IPS-NIHi11 (cell line): ENCODE measurements around the gene RALGDS.

Experiments used
- DNase-seq: peaks from one replicate; pipeline ENCODE4 v3.0.0; 2012; ENCODE audit warnings: mixed read lengths, low spot score

Gene RALGDS

DNA sequence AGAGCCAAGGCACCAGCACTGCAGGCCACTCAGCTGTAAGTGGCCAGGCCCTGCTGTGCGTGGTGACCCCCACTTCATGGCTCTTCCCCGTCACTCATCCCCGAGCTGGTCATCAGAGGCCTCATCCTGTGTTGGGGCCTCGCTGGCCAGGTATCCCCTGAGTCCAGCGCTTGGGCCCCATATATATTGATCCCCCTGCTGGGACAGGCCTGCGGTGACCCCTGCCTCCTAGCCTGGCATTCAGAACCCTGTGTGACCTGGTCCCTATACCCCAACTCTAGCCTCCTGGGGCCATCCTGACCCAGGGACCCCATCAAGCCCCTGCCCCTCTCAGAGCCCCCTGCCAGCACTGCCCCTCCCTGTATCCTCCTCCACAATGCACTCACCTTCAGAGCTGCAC is 30.0 kb upstream of the RALGDS start:
- DNase-seq, result no peak

DNA sequence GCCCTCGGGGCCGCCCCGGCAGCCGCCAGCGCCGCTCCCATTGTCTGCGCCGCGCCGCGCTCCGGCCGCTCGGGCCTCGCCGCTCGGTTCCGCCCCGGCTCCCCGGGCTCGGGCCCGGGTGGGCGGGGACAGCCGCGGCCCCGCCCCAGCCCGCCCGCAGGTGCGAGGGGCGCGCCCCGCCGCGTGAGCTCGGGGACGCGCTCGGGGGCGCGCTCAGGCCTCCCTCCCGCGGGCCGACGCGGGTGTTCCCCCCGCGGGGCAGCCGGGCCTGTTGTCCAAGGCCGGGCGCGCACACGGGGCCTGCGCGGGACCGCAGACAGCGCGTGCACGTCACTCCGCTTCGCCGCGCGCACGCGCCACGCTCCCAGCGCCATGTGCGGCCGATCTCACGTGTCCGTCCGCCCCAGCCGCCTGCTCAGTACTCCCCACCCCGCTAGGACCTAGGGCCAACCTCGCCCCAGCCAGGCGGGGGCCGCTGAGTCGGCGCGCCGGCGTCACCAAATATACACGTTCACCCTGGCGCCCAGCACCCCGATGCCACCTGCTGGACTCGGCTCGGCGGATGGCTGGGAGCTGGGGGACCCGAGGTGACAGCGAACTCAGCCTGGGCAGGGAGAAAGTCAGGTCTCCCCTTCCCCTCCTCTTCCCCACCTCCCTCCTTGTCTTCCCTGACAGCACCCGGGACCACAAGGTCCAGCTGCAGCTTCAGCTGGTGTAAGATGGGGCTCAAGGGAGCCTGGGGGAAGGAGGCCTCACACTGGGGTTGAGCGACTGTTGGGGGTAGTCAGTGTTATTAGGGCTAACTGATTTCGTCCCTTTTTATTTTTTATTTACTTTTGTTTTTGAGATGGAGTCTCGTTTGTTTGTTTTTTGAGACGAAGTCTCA is 28.3 kb upstream of the RALGDS start:
- DNase-seq, result peak; percentile 96

DNA sequence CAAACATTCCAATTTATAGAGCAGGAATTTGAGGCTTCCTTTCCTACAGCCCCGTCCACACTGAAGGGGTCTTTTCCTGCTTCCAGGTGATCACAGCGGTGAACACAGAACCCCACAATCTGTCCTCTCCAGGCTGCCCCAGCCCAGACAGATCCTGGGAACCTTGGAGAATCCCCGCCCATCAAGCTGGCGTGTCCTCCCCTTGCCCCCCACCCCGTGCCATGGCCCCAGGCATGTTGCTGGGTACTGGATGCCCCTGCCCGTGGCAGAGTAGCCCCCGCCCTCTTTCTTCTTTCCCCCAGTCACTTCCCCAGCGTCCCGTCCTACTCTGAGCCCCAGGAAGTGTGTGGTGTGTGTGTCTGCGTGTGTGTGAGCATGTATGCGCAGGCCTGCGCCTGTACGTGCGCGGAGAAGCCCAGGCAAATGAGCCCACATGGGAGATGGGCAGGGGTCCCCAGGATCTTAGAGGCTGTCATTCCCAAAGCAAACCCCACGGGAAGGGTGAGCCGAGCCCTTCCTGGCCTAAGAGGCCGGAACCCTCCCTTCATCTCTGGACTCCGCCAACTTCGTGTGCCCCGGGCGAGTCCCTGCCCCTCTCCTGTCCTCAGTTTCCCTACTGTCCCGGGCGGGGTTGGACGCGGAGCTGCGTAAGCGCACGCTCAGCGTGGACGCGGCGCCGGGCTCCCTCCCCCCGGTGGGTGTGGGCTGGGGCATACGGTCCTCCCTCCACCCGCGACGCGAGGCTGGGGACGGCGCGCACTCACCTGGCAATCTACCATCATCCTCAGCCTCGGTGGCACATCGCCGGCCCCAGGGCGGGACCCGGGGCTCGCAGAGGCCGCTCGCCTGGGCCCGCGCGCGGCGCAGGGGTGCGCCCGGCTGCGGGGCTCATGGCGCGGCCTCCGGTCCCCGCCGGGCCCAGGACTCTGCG is 27.4 kb upstream of the RALGDS start:
- DNase-seq, result no peak

DNA sequence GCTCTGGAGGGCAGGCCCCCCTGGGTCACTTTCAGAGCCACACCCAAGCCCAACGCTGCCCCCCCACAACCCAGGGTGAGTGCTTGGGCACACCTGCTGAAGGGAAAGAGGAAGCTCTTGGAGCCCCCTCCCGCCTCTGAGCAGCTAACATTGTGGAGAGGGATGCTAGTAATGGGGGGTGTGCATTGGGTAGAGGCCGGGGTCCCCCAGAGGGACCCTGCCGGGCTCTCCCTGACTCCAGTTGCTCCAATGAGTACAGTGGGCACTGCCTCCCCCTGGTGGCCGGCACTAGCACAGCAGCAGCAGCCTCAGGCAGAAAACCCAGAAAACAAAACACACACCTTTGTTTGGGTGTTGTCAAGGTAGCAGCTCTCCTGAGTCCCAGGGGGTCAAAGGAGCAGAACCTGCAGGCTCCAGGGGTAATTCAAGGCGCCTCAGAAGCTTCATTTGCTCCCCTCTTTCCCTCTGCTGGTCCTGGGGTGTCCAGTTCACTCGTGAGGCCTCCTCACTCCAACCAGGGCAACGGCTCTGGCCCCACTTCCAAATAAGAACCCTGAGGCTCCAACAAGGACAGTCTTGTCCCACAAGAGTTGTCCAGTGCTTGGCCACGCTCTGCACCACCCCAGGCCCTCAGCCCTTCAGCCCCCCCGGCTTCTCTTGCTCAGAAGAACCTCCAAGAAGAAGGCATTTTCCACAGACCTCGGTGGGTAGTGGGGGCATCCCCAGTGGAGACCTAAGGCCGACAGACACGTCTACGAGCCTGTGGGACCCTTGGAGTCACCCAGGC is 26.6 kb upstream of the RALGDS start:
- DNase-seq, result peak; percentile 81

DNA sequence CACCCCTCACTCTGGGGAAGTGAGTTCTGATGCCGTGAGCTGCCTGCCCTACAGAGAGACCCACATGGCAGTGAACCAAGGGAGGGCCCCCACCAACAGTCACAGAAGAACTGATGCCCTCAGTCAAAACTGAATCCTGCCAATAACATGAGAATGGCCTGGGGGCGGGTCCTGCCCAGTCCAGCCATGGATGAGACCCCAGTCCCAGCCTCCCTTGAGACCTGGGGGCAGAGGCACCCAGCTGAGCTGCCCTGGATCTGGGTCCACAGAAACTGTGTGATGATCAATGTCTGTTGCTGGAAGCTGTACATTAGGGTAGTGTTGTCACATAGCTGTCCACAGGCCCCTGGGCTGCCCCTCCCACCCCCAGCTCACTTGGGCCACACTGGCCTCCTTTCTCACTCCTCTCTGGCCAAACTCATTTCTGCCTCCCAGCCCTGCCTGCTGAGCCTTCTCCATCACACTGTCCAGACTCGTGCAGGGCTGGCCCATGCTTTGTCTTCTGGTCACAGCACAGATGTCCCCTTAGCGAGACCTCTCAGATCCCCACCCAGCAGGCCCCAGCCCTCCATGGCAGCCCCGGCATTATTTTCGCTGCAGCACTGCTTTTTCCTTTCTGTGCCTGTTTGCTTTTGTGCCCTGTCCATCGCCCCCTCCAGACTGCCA is 25.8 kb upstream of the RALGDS start:
- DNase-seq, result no peak

DNA sequence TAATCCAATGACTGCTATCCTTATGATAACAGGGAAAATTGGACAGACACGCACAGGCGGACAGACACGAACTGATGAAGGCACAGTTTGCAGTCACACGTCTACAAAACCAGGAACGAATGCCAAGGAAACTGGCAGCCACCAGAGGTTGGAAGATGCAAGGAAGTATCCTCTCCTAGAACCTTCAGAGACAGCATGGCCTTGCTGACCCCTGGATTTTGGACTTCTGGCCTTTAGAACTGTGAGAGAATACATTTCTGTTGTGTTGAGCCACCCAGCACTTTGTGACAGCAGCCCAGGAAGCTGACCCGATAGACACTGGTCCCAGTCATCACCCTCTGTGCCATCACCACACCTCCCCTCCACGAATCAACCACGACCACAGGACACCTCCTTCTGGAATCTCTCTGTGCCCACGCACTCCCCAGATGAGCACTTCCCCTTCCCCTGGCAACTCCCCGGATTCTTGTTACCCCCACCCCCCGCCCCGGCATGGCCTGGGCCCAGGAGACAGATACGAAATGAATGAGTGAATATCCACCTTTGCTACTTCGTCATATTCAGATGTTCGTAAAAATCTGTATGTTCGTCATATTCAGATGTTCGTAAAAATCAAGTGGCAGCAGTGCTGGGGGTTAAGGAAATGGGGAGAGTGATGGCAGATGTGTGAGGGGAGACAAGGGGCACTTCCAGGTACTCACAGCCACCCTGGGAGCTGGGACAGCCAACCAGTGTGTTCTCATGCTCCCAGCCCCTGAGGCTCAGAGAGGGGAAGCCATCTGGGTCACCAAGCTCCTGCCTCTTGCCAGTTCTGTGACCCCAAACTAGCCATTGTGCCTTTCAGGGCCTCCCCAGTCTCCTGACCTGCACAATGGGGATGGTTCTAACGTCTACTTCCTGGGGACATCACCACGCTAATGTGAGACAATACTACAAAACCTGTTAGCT is 24.1 kb upstream of the RALGDS start:
- DNase-seq, result no peak

DNA sequence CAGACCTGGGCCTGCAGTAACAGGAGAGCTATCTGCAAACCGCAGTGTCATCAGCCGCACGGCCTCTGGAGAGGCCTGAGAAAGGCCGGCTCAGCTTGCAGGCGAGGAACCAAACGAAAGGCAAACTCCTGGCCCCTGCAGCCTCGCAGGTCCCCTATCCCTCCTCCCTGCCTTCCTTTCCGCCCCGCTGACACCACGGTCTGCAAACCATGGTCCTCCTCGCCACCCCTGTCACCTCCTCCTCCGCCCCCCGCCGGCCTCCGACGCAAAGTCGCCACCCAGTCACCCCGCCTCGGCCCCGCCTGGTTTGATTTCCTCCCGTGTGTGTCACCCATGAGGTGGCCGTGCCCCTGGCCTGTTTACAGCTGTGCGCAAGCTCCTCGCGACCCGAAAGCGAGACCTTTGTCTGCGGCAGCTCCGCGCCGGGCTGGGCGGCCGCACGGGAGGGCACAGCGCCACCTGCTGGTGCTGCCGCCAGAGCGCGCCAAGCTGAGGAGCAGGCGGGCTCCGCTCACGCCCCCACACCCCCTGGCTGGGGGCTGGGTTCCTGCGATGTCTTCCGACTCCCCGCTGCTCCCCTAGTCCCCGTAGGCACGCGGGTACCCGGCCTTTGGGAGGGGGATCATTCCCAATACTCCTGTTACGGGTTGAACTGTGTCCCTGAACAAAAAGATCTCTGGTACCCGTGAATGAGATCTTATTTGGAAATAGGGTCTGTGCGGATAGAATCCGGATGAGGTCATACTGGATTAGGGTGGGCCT is 23.3 kb upstream of the RALGDS start:
- peak; percentile 95 for DNase-seq

DNA sequence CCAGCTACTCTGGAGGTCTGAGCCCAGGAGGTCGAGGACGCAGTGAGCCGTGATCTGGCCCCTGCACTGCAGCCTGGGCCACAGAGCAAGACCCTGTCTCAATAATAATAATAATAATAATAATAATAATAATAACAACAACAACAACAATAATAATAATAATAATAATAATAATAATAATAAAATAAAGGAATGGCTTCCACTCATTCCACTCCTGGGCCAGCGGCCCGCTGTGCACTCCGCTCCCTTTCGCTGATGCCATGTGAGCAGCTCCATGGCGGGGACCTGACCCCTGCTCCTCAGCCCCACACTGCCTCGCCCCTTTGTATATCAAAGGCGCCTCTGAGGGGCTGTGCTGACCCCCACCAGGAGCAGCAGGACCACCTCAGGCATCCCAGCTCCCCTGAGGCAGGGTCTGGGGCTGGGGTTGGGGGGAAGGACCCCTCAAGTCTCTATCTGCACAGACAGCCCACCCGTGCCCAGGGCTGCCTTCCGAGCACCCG is 22.6 kb upstream of the RALGDS start:
- no peak for DNase-seq

DNA sequence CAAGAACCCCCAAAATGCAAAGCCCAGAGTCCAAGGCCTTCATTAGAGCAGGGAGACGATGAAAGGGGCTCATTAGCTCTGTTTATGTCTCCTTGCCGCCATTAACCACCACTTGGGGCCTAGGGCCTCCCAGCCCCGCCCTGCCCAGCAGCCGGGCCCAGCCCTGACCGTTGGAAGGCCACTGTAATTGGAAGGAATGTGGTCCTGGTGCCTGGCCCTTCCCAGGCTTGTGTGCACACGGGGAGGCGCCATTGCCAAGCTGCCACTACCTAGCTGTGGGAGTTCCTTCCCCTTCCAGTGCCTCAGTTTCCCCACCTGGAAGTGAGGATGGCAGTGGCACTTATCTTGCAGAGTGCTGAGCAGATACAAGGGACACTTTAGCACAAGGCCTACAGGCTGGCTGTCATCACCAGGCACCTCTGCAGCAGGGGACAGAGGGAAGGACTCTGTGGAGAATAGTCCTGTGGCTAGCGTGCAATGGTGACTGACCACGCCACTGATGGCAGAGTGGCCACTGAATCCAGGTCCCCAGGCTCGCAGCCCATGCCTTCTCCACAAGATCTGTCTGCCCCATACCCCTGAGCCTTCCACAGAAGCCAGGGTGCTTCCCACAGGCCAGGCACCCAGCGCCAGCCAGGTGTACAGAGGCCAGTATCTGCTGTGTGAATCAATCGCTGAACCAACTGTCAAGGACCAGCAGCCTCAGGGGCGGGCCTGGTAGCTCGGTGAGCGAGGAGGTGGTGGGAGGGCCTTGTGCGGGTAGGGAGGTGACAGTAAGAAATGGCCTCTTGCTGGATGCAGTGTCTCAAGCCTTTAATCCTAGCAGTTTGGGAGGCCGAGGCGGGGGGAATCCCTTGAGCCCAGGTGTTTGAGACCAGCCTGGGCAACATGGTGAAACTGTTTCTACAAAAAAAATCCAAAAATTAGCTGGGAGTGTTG is 21.9 kb upstream of the RALGDS start:
- no peak for DNase-seq

DNA sequence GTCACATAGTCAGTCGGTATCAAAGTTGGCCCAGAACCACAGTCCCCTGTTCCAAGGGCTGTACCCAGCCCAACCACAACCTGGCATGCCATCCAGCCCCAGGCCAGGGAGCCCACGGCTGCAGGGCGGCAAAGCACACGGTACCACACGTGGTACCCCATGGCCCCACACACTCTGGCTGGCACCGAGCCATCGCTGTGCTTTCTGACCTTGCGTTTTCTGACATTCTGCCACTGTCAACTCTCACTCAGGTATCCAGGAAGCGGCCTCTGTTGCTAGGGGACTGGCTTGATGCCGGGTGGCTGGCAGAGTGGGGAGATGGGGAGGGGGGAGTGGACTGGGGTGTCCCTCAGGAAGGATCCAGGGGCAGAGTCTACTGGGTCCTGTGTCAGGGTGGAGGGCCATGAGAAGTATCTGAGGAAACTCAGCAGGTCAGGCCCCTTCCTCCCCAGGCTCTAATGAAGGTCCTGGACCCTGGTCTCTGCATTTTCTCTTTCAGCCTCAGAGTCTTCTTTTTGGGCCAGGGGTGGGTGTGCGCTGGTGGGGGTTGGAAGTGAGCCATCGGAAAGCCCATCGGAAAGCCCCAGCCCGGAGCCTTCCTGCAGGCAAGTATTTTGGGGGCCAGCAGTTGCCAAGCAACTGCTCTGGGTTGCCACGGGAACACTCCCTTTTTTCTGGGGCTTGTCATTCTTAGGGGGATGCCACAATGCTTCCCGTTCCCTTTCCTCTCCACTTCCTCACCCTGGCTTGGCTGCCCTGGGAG is 21.0 kb upstream of the RALGDS start:
- DNase-seq, result no peak

DNA sequence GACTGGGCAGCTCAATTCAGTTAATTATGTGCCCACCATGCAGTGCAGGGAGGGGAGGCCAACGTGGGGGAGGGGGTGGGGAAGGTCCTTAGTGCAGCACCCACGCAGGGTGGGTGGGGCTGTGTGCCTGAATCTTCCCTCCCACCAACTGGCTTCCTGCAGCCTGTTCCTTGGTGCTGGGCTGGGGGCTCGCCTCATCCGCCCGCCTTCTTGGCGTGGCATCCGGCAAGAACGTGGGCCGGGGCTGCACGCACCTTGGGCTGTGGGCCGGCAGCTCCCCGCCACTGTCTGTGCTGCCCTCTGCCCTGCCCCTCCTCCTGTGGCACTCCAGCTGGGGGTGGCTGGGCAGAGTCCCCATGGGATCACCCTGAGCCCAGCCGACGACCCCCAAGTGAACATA is 19.6 kb upstream of the RALGDS start:
- no peak for DNase-seq

DNA sequence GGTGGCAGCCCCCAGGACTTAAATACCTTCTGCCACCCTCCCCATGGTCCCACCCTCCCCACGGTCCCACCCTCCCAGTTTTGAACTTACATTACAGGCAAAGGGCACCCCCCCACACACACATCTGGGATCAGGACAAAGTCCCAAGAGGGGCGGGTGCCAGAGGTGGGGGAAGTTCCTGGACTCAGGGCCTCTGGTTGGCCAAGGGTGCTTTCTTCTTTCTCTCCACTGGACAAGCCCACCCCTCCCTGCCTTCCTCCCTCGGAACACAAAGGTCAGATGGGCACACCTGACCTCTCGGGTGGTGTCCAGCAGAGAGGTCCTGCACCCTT is 19.1 kb upstream of the RALGDS start:
- DNase-seq, result no peak

DNA sequence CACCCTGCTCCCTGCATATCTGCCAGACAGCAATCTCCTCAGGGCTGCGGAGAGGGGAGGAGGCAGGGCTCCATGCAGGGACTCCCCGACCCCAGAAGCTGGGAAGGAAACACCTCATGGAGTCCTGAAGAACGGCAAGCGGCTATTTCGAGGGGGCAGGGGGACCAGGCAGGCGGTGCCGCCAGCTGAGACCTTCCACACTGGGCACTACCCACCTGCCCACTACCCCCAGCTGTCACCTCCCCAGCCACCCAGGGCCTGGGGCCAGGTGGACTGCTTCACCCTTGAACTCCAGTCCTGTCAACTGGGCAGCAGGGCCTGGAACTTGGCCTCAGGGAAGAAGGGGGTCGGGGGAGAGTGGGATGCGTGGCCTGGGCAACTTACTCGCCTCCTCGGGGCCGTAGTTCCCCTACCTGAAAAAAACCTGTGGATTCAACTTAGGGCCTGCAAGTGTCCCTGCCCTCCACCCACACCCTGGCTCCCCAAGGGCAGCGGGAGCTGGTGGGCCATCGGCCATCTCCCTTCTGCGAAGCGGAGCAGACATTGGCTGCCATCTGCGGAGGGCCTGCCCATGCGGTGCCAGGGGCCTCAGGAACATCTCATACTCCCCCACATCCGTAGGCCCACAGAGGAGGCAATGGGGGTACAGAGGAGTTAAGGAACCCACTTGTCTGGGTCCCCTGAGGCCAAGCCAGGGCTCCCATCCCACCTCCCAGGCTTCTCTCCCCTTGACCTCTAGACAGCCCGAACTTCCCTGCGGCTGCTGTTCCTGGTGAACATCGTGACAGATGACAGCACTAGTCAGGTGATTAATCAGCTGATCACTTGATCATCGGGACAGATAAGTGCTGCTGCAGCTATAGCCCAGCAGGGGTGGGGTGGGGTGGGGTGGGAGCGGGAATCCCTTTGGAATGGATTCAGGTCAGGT is 18.5 kb upstream of the RALGDS start:
- no peak for DNase-seq

DNA sequence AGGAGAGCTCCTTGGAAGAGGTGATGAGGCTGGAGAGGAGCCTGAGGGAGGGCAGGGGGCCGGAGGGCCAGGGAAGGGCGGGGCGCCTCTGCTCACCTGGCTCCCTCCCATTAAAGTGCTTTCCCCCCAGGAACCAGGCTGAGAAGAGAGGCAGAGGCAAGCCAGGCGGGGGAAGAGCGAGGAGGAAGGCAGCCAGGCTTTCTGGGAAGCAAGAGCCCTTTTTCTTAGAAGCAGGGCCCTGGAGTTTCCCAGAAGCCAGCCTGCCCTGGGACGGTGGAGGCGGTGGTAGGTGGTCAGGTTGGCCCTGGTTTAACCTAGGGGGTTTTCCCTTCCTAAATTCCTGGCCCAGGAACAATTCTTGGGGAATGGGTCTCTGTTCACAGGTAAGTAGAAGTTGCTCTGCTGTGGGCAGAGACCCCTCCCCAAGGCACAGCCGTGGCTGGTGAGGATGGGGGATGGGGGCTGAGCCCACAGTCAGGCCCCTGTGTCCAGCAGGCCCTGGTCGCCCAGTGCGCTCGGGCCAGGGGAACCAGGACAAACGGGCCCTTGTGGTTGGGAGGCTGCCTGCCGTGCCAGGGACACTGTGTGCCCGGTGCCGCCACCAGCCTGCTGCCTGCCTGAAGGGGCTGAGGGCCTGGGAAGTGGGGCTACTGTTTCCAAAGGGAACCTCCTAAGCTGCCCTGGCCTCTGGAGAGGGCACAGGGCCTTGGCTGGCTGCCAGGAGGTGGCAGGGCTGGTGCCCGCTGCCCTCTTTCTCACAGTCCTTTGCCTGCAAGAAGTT is 16.6 kb upstream of the RALGDS start:
- DNase-seq, result no peak

DNA sequence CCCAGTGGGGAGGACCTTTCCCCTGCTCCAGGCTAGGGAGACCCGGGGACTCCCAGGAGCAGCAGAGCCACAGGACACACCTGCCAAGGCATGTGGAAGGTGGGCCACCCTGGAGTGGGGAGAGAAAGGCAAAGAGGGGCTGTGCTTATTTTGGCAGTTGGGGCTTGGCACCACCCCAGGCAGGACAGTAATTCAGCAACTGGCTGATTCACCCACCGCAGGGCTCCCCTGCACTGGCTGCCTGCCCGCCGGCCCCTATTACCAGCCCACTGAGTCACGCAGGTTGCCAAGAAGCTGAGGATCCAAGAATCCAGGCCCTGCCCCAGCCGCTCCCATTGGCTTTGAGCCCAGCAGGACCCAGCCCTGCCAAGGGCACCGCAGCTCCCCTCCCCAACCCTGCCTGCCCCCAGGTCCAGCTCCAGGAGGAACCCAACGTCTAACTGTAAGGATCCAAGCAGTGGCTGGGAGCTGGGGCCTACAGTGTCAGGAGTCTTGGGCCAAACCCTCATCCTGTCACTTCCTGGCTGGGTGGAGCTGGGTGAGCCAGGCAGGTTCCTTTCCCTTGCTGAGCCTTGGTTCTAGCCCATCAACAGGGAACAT is 14.2 kb upstream of the RALGDS start:
- no peak for DNase-seq
